Epithelial cell of esophagus (primary cell): Measurements from ENCODE around the gene ACER3.

ENCODE experiments used
- DNase-seq: peaks from one replicate; pipeline ENCODE4 v3.0.0; 2010; ENCODE audit warnings: low read depth
- H3K4me3 ChIP-seq: 2 replicates; pipeline ENCODE4 v1.5.1; 2011; ENCODE audit warnings: mild to moderate bottlenecking, low read length, control low read depth
- TF ChIP-seq, protein P1 (sequence below): IDR thresholded peaks from 2 replicates; pipeline ENCODE4 v1.5.1; 2011; ENCODE audit warnings: low read depth, mild to moderate bottlenecking, low read length, control low read depth, inconsistent platforms; ENCODE audit not compliant: insufficient read depth; ENCODE audit errors: missing control alignments

Gene ACER3

DNA sequence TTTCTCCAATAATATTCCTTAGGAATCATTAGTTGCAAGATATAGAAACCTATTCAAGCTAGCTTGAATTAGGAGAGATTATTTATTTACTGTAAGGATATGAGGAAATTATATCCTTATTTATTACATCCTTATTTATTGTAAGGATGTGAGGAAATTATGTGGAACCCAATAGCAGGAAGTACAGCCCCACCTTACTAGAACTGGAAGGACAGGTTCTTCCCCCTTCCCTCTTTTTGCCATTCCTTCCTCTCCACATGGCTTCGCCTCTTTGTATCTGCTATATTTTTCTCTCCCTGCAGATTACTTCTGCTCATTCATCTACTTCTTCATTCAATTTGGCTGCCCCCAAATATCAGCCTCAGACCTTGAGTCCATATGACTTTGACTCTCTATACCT, 124.0 kb downstream of the ACER3 start:
- TF ChIP-seq, protein P1, sequence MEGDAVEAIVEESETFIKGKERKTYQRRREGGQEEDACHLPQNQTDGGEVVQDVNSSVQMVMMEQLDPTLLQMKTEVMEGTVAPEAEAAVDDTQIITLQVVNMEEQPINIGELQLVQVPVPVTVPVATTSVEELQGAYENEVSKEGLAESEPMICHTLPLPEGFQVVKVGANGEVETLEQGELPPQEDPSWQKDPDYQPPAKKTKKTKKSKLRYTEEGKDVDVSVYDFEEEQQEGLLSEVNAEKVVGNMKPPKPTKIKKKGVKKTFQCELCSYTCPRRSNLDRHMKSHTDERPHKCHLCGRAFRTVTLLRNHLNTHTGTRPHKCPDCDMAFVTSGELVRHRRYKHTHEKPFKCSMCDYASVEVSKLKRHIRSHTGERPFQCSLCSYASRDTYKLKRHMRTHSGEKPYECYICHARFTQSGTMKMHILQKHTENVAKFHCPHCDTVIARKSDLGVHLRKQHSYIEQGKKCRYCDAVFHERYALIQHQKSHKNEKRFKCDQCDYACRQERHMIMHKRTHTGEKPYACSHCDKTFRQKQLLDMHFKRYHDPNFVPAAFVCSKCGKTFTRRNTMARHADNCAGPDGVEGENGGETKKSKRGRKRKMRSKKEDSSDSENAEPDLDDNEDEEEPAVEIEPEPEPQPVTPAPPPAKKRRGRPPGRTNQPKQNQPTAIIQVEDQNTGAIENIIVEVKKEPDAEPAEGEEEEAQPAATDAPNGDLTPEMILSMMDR, result no peak
- no peak overlapping the region for H3K4me3 ChIP-seq
- DNase-seq, result peak; percentile 76

DNA sequence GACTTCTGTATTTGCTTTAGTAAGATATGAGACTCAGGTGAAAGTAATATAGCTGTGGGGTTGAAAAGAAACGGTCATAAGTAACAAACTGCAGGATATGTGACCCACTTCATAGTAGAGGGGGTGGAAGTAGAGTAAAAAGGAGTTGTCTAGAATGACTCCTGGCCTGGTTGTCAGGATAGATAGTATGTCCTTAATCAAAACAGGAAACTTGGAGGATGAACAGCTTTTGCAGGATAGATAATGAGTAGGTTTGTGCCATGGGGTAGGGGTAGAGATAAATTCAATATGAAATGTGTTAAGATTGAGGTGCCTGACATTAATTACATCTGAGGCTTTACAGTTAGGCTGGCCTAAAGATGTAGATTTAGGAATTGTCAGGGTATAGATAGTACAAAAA, 126.5 kb downstream of the ACER3 start:
- no peak overlapping the region for H3K4me3 ChIP-seq
- TF ChIP-seq, protein P1, result no peak
- DNase-seq, result no peak

DNA sequence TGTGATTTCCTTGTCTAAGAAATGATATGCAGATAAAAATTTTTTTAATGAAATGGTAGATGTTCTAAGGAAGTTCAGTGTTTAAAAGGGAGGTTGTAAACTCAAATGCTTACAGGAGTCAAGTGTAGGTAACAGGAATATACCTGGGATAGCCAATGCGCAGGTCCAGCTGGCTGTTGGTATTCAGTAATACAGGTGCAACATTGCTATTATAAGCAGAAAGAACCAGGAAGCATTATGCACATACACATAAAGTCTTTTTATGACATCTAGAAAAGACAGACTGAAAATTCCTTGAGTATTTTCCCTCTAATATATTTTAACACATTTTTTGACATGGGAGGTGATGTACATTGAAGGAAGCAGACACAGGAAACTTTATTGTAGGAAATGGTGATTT, 129.9 kb downstream of the ACER3 start:
- H3K4me3 ChIP-seq, result no peak overlapping the region
- no peak for DNase-seq
- TF ChIP-seq, protein P1, result no peak

DNA sequence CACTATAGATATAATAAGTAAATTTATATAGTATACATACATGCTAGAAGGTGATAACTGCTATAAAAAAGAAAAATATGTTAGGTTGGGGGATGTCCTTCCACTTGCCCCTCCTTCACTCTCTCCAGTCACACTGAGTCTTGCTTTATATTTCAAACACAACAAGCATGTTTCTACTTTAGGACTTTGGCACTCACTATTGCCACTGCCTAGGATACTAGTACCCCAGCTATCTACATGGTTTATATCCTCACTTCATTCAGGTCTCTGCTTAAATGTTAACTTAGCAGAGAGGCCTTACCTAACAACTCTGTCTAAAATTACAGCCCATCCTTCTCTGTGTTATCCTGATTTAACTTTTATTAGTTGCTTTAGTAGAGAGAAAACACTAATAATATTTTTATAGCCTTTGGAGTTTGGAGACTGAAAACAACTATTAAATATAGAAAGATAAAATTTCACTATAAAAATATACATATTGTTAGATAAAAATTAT, 134.4 kb downstream of the ACER3 start:
- TF ChIP-seq, protein P1, result no peak
- no peak overlapping the region for H3K4me3 ChIP-seq
- DNase-seq, result no peak

DNA sequence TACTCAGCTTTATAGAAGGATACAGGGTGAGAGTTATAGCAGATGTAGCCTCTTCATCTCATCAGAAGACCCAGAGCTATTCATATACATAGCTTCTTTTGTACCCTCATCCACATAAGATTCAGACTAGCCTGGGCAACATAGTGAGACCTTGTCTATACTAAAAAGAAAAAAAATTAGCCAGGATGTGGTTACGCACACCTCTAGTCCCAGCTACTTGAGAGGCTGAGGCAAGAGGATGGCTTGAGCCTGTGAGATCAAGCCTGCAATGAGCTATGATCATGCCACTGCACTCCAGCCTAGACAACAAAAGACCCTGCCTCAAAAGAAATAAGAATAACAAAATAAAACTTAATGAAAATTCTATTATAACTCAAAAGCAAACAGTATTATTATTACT, 136.8 kb downstream of the ACER3 start:
- TF ChIP-seq, protein P1, result no peak
- no peak overlapping the region for H3K4me3 ChIP-seq
- DNase-seq, result no peak

DNA sequence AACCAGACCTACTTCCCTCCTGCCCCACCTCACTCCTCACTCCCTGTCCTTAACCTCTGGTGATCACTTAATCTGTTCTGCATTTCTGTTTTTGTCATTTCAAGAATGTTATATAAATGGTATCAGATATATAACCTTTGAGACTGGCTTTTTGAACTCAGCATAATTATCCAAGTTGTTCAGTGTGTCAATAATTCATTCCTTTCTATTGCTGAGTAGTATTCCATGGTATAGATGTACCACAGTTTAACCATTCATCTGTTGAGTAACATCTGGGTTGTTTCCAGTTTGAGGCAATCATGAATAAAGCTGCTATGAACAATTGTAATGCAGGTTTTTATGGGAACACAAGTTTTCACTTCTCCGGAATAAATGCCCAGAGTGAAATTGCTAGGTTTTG, 138.9 kb downstream of the ACER3 start:
- DNase-seq, result no peak
- no peak overlapping the region for H3K4me3 ChIP-seq
- TF ChIP-seq, protein P1, result no peak

DNA sequence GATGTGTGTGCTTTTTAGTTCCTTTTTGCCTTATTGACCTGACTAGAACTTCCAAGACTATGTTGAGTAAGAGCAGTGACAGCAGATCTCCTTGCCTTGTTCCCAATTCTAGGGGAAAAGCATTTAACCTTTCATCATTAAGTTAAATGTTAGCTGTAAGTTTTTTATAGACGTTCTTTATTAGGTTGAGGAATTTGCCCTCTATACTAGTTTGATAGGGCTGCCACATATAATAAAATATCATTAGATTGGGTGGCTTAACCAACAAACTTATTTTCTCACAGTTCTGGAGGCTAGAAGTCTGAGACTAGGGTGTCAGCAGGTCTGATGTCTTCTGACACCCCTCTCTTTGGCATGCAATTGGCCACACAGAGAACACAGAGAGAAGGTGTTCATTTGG, 140.9 kb downstream of the ACER3 start:
- DNase-seq, result no peak
- no peak overlapping the region for H3K4me3 ChIP-seq
- TF ChIP-seq, protein P1, result no peak
